Breast epithelium (tissue), 3 donors: Measurements from ENCODE around the gene CDH23.

ENCODE experiments used
- POLR2A ChIP-seq: fragments of 450-650 bp; IDR thresholded peaks from one replicate; pipeline ENCODE4 v1.6.1; 2016; ENCODE audit warnings: antibody characterized with exemption, mild to moderate bottlenecking, moderate library complexity
- TF ChIP-seq, protein P1 (sequence below), 3 donors: fragments of 450-650 bp; IDR thresholded peaks; one replicate each; pipeline ENCODE4 v1.5.1; 2016 to 2017; ENCODE audit warnings: antibody characterized with exemption in 3 of 3, mild to moderate bottlenecking in 3 of 3, moderate library complexity in 3 of 3

DNA sequence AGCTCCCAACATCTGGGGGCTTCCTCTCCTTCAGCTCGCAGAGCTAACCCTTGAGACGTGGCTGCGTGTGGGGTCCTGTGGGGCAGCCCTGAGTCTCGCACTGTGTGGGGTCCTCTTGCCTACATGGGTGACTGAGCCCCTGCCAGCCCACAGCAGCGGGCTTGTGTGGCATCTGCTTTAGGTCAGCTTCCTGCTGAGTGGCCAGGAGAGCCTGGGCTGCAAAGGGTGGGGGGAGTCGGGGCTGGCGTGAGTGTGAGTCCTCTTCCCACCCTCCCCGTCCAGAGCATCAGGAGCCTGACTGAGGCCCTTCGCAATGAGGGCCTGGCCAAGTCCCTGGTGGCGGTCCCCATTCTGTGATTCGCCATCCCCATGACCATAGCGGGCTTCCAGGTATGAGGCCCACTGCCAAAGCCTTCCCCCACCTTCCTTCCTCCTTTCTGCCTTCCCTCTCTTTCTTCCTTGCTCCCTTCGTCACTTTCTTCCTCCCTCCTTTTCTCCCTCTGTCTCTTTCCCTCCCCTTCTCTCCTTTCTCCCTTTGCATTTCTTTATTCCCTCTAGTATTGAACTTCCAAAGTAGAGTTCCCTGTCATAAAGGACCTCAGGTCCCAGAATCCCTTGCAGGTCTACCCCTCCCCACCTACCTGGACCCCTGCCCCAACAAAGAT is 85.2 kb downstream of the CDH23 start:
- TF ChIP-seq, protein P1, sequence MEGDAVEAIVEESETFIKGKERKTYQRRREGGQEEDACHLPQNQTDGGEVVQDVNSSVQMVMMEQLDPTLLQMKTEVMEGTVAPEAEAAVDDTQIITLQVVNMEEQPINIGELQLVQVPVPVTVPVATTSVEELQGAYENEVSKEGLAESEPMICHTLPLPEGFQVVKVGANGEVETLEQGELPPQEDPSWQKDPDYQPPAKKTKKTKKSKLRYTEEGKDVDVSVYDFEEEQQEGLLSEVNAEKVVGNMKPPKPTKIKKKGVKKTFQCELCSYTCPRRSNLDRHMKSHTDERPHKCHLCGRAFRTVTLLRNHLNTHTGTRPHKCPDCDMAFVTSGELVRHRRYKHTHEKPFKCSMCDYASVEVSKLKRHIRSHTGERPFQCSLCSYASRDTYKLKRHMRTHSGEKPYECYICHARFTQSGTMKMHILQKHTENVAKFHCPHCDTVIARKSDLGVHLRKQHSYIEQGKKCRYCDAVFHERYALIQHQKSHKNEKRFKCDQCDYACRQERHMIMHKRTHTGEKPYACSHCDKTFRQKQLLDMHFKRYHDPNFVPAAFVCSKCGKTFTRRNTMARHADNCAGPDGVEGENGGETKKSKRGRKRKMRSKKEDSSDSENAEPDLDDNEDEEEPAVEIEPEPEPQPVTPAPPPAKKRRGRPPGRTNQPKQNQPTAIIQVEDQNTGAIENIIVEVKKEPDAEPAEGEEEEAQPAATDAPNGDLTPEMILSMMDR (IDR thresholded peaks at IDR 0.05) = no peak
- no peak for TF ChIP-seq POLR2A
